H1 (cell line): ENCODE results near the gene STXBP5L. TPM values are rescaled to one million over a fixed set of nuclear protein-coding genes. Genes with fewer than 3 reads are reported as not detected.

ENCODE experiments used
- CTCF ChIA-PET: fragments of 300-600 bp; sonication (Branson Sonifier 250); formaldehyde crosslinking; loops from one replicate; lab custom pipeline; 2021; ENCODE audit not compliant: partially characterized antibody; lab: Charles Lee
- POLR2A ChIA-PET: fragments of 300-600 bp; sonication (Branson Sonifier 250); formaldehyde crosslinking; loops from one replicate; lab custom pipeline; 2021; ENCODE audit warnings: inconsistent platforms; ENCODE audit not compliant: partially characterized antibody; lab: Charles Lee
- DNase-seq, 2 experiments: peaks; one replicate each; pipeline versions ENCODE4 v3.0.0 to v3.0.0-alpha.2; 2010 to 2022; ENCODE audit warnings: low spot score in 2 of 2, low read depth in 1 of 2, mixed read lengths in 1 of 2
- FAIRE-seq: peaks from 2 replicates; lab custom pipeline; 2011; peaks lifted over from hg19 to GRCh38; lab: Jason Lieb, UNC
- H2AFZ ChIP-seq: 2 replicates; pipeline ENCODE4 v1.8.1; 2012; ENCODE audit warnings: low read length, inconsistent platforms
- H2AK5ac ChIP-seq: 2 replicates; pipeline ENCODE4 v1.6.1; 2013; ENCODE audit warnings: low read depth, low read length
- H2BK120ac ChIP-seq: replicated peaks from 2 replicates; pipeline ENCODE3; 2013; ENCODE audit warnings: low read depth, low read length, inconsistent platforms
- H2BK12ac ChIP-seq: 2 replicates; pipeline ENCODE4 v1.6.1; 2013; ENCODE audit warnings: low read depth, low read length
- H2BK15ac ChIP-seq: 2 replicates; pipeline ENCODE4 v1.6.1; 2013; ENCODE audit warnings: low read length
- H2BK20ac ChIP-seq: 2 replicates; pipeline ENCODE4 v1.6.1; 2013; ENCODE audit warnings: low read length
- H2BK5ac ChIP-seq: 2 replicates; pipeline ENCODE4 v1.6.1; 2013; ENCODE audit warnings: low read depth, low read length
- H3K14ac ChIP-seq: 2 replicates; pipeline ENCODE4 v1.6.1; 2013; ENCODE audit warnings: inconsistent platforms; ENCODE audit not compliant: insufficient read length
- H3K18ac ChIP-seq: 2 replicates; pipeline ENCODE4 v1.6.1; 2013; ENCODE audit warnings: low read length; ENCODE audit errors: extremely low read depth
- H3K23ac ChIP-seq: 2 replicates; pipeline ENCODE4 v1.6.1; 2013; ENCODE audit warnings: inconsistent platforms; ENCODE audit not compliant: insufficient read length
- H3K23me2 ChIP-seq: 2 replicates; pipeline ENCODE4 v1.6.1; 2013; ENCODE audit warnings: low read depth, low read length
- H3K27ac ChIP-seq: 2 replicates; pipeline ENCODE4 v1.6.1; 2011; ENCODE audit warnings: low read depth, low read length, inconsistent platforms
- H3K27me3 ChIP-seq, 4 experiments: replicated peaks in 1 of 4; 1 replicate in 1 of 4; 2 replicates in 3 of 4; pipeline versions ENCODE4 v1.6.1 to v1.8.1; 2011 to 2013; ENCODE audit warnings: low read length in 3 of 4, mild to moderate bottlenecking in 3 of 4, inconsistent platforms in 2 of 4, mixed read lengths in 2 of 4, moderate library complexity in 1 of 4; ENCODE audit not compliant: control insufficient read depth in 3 of 4, insufficient read depth in 3 of 4; ENCODE audit errors: extremely low read depth in 1 of 4
- H3K36me3 ChIP-seq, 4 experiments: 2 replicates each; pipeline versions ENCODE4 v1.6.1 to v1.8.1; 2011 to 2013; ENCODE audit warnings: mild to moderate bottlenecking in 4 of 4, low read length in 3 of 4, moderate library complexity in 2 of 4, control low read depth in 1 of 4, inconsistent platforms in 1 of 4; ENCODE audit not compliant: insufficient read depth in 4 of 4, control insufficient read depth in 2 of 4
- H3K4ac ChIP-seq: replicated peaks from 2 replicates; pipeline ENCODE3; 2013; ENCODE audit warnings: low read length, low read depth, mixed read lengths, inconsistent platforms; ENCODE audit not compliant: insufficient read length
- H3K4me1 ChIP-seq, 4 experiments: replicated peaks in 1 of 4; 1 replicate in 1 of 4; 2 replicates in 3 of 4; pipeline versions ENCODE4 v1.6.1 to v1.8.1; 2011 to 2013; ENCODE audit warnings: low read length in 3 of 4, inconsistent platforms in 2 of 4, mixed read lengths in 1 of 4; ENCODE audit not compliant: insufficient read depth in 4 of 4, control insufficient read depth in 3 of 4
- H3K4me2 ChIP-seq, 2 experiments: 2 replicates each; pipeline versions ENCODE4 v1.6.1 to v1.8.1; 2011 to 2013; ENCODE audit warnings: low read depth in 2 of 2, low read length in 2 of 2, control low read depth in 1 of 2, inconsistent platforms in 1 of 2, mild to moderate bottlenecking in 1 of 2; ENCODE audit not compliant: insufficient read depth in 1 of 2
- H3K4me3 ChIP-seq, 4 experiments: fragments of 200-600, 300-600 bp in 1 of 4; sonication (generic), shearing (Covaris generic), sonication (Bioruptor Twin) in 1 of 4; 2 replicates each; pipeline versions ENCODE4 v1.5.1 to v1.8.1; 2011 to 2016; ENCODE audit warnings: low read length in 4 of 4, low read depth in 3 of 4, control low read depth in 2 of 4, inconsistent platforms in 2 of 4, mild to moderate bottlenecking in 2 of 4, mixed read lengths in 1 of 4, moderate library complexity in 1 of 4; ENCODE audit not compliant: insufficient read depth in 2 of 4; ENCODE audit errors: extremely low read depth in 1 of 4
- H3K56ac ChIP-seq: replicated peaks from 2 replicates; pipeline ENCODE3; 2013; ENCODE audit warnings: low read depth, mild to moderate bottlenecking, mixed read lengths, low read length, inconsistent platforms; ENCODE audit not compliant: insufficient read length
- H3K79me1 ChIP-seq: 2 replicates; pipeline ENCODE4 v1.6.1; 2013; ENCODE audit warnings: low read depth, low read length, control low read depth
- H3K79me2 ChIP-seq, 2 experiments: 2 replicates each; pipeline versions ENCODE4 v1.6.1 to v1.8.1; 2012 to 2013; ENCODE audit warnings: low read length in 2 of 2, mild to moderate bottlenecking in 2 of 2, inconsistent platforms in 1 of 2; ENCODE audit not compliant: insufficient read depth in 2 of 2, control insufficient read depth in 1 of 2
- H3K9ac ChIP-seq, 4 experiments: replicated peaks in 1 of 4; 1 replicate in 1 of 4; 2 replicates in 3 of 4; pipeline versions ENCODE4 v1.6.1 to v1.8.1; 2011 to 2013; ENCODE audit warnings: low read depth in 3 of 4, low read length in 3 of 4, control low read depth in 2 of 4, mild to moderate bottlenecking in 2 of 4, moderate library complexity in 2 of 4, inconsistent platforms in 1 of 4; ENCODE audit errors: extremely low read depth in 1 of 4
- H3K9me3 ChIP-seq, 2 experiments: 2 replicates each; pipeline versions ENCODE4 v1.6.1 to v1.8.1; 2012 to 2013; ENCODE audit warnings: mild to moderate bottlenecking in 2 of 2, moderate library complexity in 2 of 2, control low read depth in 1 of 2, inconsistent platforms in 1 of 2, low read depth in 1 of 2, low read length in 1 of 2, mixed read lengths in 1 of 2; ENCODE audit not compliant: insufficient read depth in 2 of 2
- H4K20me1 ChIP-seq, 2 experiments: replicated peaks in 1 of 2; 2 replicates each; pipeline versions ENCODE3 to v1.8.1; 2011 to 2013; ENCODE audit warnings: inconsistent platforms in 2 of 2, low read length in 2 of 2, mild to moderate bottlenecking in 1 of 2; ENCODE audit not compliant: insufficient read depth in 2 of 2, control insufficient read depth in 1 of 2
- H4K5ac ChIP-seq: 2 replicates; pipeline ENCODE4 v1.6.1; 2013; ENCODE audit warnings: low read length, low read depth, mixed read lengths, inconsistent platforms; ENCODE audit not compliant: insufficient read length
- H4K8ac ChIP-seq: 2 replicates; pipeline ENCODE4 v1.8.0; 2013; ENCODE audit warnings: mild to moderate bottlenecking, moderate library complexity, low read length, inconsistent platforms; ENCODE audit not compliant: insufficient read depth; ENCODE audit errors: extremely low read depth
- H4K91ac ChIP-seq: replicated peaks from 2 replicates; pipeline ENCODE3; 2013; ENCODE audit warnings: low read length, mixed read lengths, inconsistent platforms; ENCODE audit not compliant: insufficient read length
- NANOG ChIP-seq: IDR thresholded peaks from 2 replicates; pipeline ENCODE4 v1.6.1; 2011; ENCODE audit warnings: low read length, low read depth, mild to moderate bottlenecking, inconsistent platforms; ENCODE audit not compliant: insufficient read depth, poor library complexity, severe bottlenecking
- RBBP5 ChIP-seq: IDR thresholded peaks from 2 replicates; pipeline ENCODE4 v1.7.1; 2012; ENCODE audit warnings: low read depth, mild to moderate bottlenecking, inconsistent platforms, low read length, moderate library complexity, borderline replicate concordance
- WGBS, 2 experiments: shearing (Covaris generic) in 1 of 2; methylation state at CpG; one replicate each; pipeline versions ENCODE4 v1.1.6 to v1.1.7; 2013 to 2015; ENCODE audit warnings: low lambda C conversion rate in 2 of 2, mixed read lengths in 2 of 2, inconsistent platforms in 1 of 2, low coverage in 1 of 2, missing lambda C conversion rate in 1 of 2; ENCODE audit not compliant: insufficient replicate concordance in 2 of 2, insufficient coverage in 1 of 2, insufficient read length in 1 of 2; ENCODE audit errors: extremely low coverage in 1 of 2, missing lambda C conversion rate in 1 of 2; 5-methylcytosine and 5-hydroxymethylcytosine counted together
- polyA plus RNA-seq, 7 experiments: library from polyadenylated mRNA; depleted of rRNA in 3 of 7; stranded (reverse) in 5 of 7; unstranded in 2 of 7; fragments of >200 nt in 5 of 7; fragments of 200-250 nt in 2 of 7; gene quantifications; 1 replicate in 5 of 7; 2 replicates in 1 of 7; 4 replicates in 1 of 7; pipeline versions ENCODE4 v1.2.1 to v1.2.3, GENCODE V29; 2011 to 2013; ENCODE audit warnings: missing spikeins in 2 of 7, mixed read lengths in 2 of 7
- total RNA-seq: library from RNA; stranded (reverse); fragmentation: NEBNext Ultra II Directional; extraction: Animal tissue kit (Norgen Biotek cat#: 25700); gene quantifications from 2 replicates; pipeline ENCODE4 v1.2.1, GENCODE V29; 2021
- TF ChIP-seq, protein P1 (sequence below): IDR thresholded peaks from 2 replicates; pipeline ENCODE4 v1.6.1; 2012; ENCODE audit warnings: inconsistent platforms
- TF ChIP-seq, protein P2 (sequence below): IDR thresholded peaks from 2 replicates; pipeline ENCODE4 v1.6.1; 2011; ENCODE audit warnings: low read depth, mild to moderate bottlenecking, low read length; ENCODE audit not compliant: insufficient read depth
- TF ChIP-seq, protein P3 (sequence below): IDR thresholded peaks from 2 replicates; pipeline ENCODE4 v1.6.1; 2012; ENCODE audit warnings: inconsistent platforms

STXBP5L gene
- total and polyA plus RNA-seq, 2 of the 8 experiments (the other 6 are each of a cell fraction or from before 2014, with no cell fraction given), result 2.0 to 6.0 TPM

DNA sequence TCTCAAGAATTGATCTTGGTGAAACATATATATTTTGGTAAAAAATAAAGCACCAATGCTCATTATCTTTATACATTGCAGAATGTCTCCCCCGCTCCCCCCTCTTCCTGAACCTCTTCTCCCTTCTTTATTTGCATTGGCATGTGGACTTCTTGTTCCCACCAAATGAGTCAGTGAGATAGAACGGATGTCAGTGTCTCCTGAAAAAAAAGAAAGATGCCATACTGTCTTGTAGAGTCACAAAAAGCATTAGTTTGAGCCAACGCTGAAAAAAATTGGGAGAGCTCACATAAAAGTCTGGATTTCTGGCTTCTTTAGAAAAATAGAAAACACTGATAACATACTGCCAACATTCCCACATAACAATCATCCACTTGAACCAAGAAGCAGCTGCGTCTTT lies 32.0 kb upstream of the STXBP5L start:
- CTCF ChIA-PET, result no interaction called here
- Histone ChIP-seq H3K79me2 (no peaks in the 10 kb centered on the region), H3K23ac (no peak overlapping the region), H3K4me2 (peak overlapping the region in 1 of 2 experiments; percentile 11; a peak in 1 of 4 replicates), H3K9ac (no peak overlapping the region)
- 49% methylated on average over 4 of the region's 4 CpGs; no CpG with 5 or more reads in 1 of the 2 experiments for WGBS, 2 experiments
- TF ChIP-seq NANOG, result no peak
- TF ChIP-seq, protein P1, sequence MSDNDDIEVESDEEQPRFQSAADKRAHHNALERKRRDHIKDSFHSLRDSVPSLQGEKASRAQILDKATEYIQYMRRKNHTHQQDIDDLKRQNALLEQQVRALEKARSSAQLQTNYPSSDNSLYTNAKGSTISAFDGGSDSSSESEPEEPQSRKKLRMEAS, result 0 out of 2 replicates have a peak, but pooled peaks have one; percentile 18
- TF ChIP-seq, protein P2, sequence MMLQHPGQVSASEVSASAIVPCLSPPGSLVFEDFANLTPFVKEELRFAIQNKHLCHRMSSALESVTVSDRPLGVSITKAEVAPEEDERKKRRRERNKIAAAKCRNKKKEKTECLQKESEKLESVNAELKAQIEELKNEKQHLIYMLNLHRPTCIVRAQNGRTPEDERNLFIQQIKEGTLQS, result no peak
- TF ChIP-seq, protein P3, sequence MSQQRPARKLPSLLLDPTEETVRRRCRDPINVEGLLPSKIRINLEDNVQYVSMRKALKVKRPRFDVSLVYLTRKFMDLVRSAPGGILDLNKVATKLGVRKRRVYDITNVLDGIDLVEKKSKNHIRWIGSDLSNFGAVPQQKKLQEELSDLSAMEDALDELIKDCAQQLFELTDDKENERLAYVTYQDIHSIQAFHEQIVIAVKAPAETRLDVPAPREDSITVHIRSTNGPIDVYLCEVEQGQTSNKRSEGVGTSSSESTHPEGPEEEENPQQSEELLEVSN, result peak; percentile 81
- no peak for TF ChIP-seq RBBP5
- TF ChIP-seq, all 59 proteins: peak for 2
- peaks cover 0 to 9% (median 3%) of the 10 kb centered on the region in 4 experiments; a peak in 3 of 7 replicates for H3K4me1 ChIP-seq
- H3K23me2 ChIP-seq, result no peaks in the 10 kb centered on the region
- no peak overlapping the region for H4K91ac ChIP-seq
- no peak overlapping the region for H2BK15ac ChIP-seq
- H4K20me1 ChIP-seq, result no peaks in the 10 kb centered on the region
- H3K14ac ChIP-seq, result no peak overlapping the region
- H4K5ac ChIP-seq, result no peak overlapping the region
- H2BK20ac ChIP-seq, result no peak overlapping the region
- H2BK12ac ChIP-seq, result no peak overlapping the region
- no peaks in the 10 kb centered on the region for H3K79me1 ChIP-seq
- 0 out of 2 replicates have a peak overlapping the region, but pooled peaks have one; percentile 33 for H2AFZ ChIP-seq
- no peaks in the 10 kb centered on the region for H3K9me3 ChIP-seq
- H2BK5ac ChIP-seq, result no peak overlapping the region
- H3K36me3 ChIP-seq, result no peaks in the 10 kb centered on the region
- POLR2A ChIA-PET, result interaction anchor here (0.9 kb wide), 1 partner anchor 26 kb away, joined by 3 read pairs; no protein-coding TSS in a partner anchor
- no peak overlapping the region for H3K56ac ChIP-seq
- H2AK5ac ChIP-seq, result no peak overlapping the region
- H2BK120ac ChIP-seq, result no peak overlapping the region
- no peak overlapping the region for H3K4me3 ChIP-seq
- H3K4ac ChIP-seq, result no peak overlapping the region
- H4K8ac ChIP-seq, result no peak overlapping the region
- no peak for DNase-seq
- FAIRE-seq, result no peak
- H3K18ac ChIP-seq, result no peak overlapping the region
- no peak overlapping the region for H3K27ac ChIP-seq
- H3K27me3 ChIP-seq, result no peaks in the 10 kb centered on the region
